B cell (primary cell): Measurements from ENCODE around the gene BCL2L1. TPM values are rescaled to one million over a fixed set of nuclear protein-coding genes. Genes with fewer than 3 reads are reported as not detected.

Source experiments
- ATAC-seq: fragments of 200-7000 bp; cut with Tn5 transposase; one replicate; pipeline ENCODE4 v1.10.0; 2021; ENCODE audit warnings: low read depth, mild to moderate bottlenecking, moderate number of reproducible peaks, moderate library complexity
- CTCF ChIA-PET: fragments of 350-600 bp; sonication (Branson Sonifier 250); formaldehyde crosslinking; loops from one replicate; lab custom pipeline; 2021; ENCODE audit warnings: antibody characterized with exemption, inconsistent platforms; lab: Charles Lee
- POLR2A ChIA-PET: fragments of 350-600 bp; sonication (Branson Sonifier 250); formaldehyde crosslinking; loops from one replicate; lab custom pipeline; 2021; ENCODE audit warnings: antibody characterized with exemption; lab: Charles Lee
- DNase-seq: peaks from one replicate; pipeline ENCODE4 v3.0.0; 2013
- H2AFZ ChIP-seq: 2 replicates; pipeline ENCODE4 v1.6.1; 2012; ENCODE audit warnings: mild to moderate bottlenecking, low read depth, low read length; ENCODE audit not compliant: insufficient read depth, poor library complexity, severe bottlenecking
- H3K27ac ChIP-seq, 2 donors: 1 replicate in 1 of 2; 2 replicates in 1 of 2; pipeline ENCODE4 v1.5.1; 2012 to 2013; ENCODE audit warnings: low read length in 2 of 2, mild to moderate bottlenecking in 2 of 2, moderate library complexity in 1 of 2
- H3K27me3 ChIP-seq, 4 experiments: fragments of 200-600 bp in 1 of 4; sonication (generic) in 1 of 4; replicated peaks in 1 of 4; 1 replicate in 2 of 4; 2 replicates in 2 of 4; pipeline versions ENCODE4 v1.6.1 to v1.7.0; 2013 to 2016; ENCODE audit warnings: low read length in 3 of 4, mild to moderate bottlenecking in 2 of 4, mixed read lengths in 1 of 4, moderate library complexity in 1 of 4; ENCODE audit not compliant: insufficient read depth in 4 of 4, control insufficient read depth in 3 of 4; ENCODE audit errors: control extremely low read depth in 1 of 4
- H3K36me3 ChIP-seq, 2 experiments: replicated peaks in 1 of 2; 1 replicate in 1 of 2; 2 replicates in 1 of 2; pipeline versions ENCODE4 v1.6.1 to v1.7.1; 2013; ENCODE audit warnings: low read length in 1 of 2; ENCODE audit not compliant: insufficient read depth in 2 of 2, control insufficient read depth in 1 of 2; ENCODE audit errors: control extremely low read depth in 1 of 2, extremely low read depth in 1 of 2
- H3K4me1 ChIP-seq, 2 donors: fragments of 200-600 bp in 1 of 2; sonication (generic) in 1 of 2; 1 replicate in 1 of 2; 2 replicates in 1 of 2; pipeline versions ENCODE4 v1.5.1 to v1.6.1; 2013 to 2017; ENCODE audit warnings: low read length in 2 of 2; ENCODE audit not compliant: control insufficient read depth in 2 of 2, insufficient read depth in 2 of 2
- H3K4me2 ChIP-seq: replicated peaks from 2 replicates; pipeline ENCODE3; 2012; ENCODE audit warnings: mild to moderate bottlenecking, low read depth, low read length; ENCODE audit not compliant: poor library complexity, severe bottlenecking
- H3K4me3 ChIP-seq, 5 experiments: fragments of 200-600 bp in 1 of 5; sonication (generic) in 1 of 5; 1 replicate in 3 of 5; 2 replicates in 2 of 5; pipeline versions ENCODE4 v1.5.1 to v1.7.0; 2011 to 2016; ENCODE audit warnings: low read length in 4 of 5, mild to moderate bottlenecking in 4 of 5, low read depth in 2 of 5, control low read depth in 1 of 5, moderate library complexity in 1 of 5; ENCODE audit not compliant: insufficient read depth in 1 of 5; ENCODE audit errors: control extremely low read depth in 1 of 5, extremely low read depth in 1 of 5
- H3K79me2 ChIP-seq: fragments of 200-600 bp; sonication (generic); one replicate; pipeline ENCODE4 v1.6.0; 2016; ENCODE audit warnings: low read length; ENCODE audit not compliant: control insufficient read depth, insufficient read depth
- H3K9ac ChIP-seq: fragments of 200-600 bp; sonication (generic); 2 replicates; pipeline ENCODE4 v1.6.1; 2017; ENCODE audit warnings: mild to moderate bottlenecking, low read length, moderate library complexity
- H3K9me3 ChIP-seq, 3 donors: one replicate each; pipeline versions ENCODE4 v1.6.1 to v1.7.1; 2013; ENCODE audit warnings: low read length in 2 of 3; ENCODE audit not compliant: control insufficient read depth in 2 of 3, insufficient read depth in 1 of 3; ENCODE audit errors: control extremely low read depth in 1 of 3
- H4K20me1 ChIP-seq: 2 replicates; pipeline ENCODE4 v1.6.0; 2012; ENCODE audit warnings: mild to moderate bottlenecking, low read length; ENCODE audit not compliant: insufficient read depth, control insufficient read depth, poor library complexity, severe bottlenecking
- H3K27ac Mint-ChIP-seq: one replicate; pipeline ENCODE4 v1.8.0; 2021; ENCODE audit warnings: mixed read lengths
- H3K27me3 Mint-ChIP-seq: one replicate; pipeline ENCODE4 v1.8.0; 2021; ENCODE audit warnings: mixed read lengths
- H3K4me1 Mint-ChIP-seq: one replicate; pipeline ENCODE4 v1.8.0; 2021; ENCODE audit warnings: mixed read lengths
- H3K4me3 Mint-ChIP-seq: one replicate; pipeline ENCODE4 v1.8.0; 2021; ENCODE audit warnings: mixed read lengths
- H3K9me3 Mint-ChIP-seq: one replicate; pipeline ENCODE4 v1.8.0; 2022; ENCODE audit warnings: mixed read lengths; ENCODE audit not compliant: insufficient read depth
- CTCF ChIP-seq: fragments of 200-600 bp; IDR thresholded peaks from one replicate; pipeline ENCODE4 v1.8.0; 2022; ENCODE audit warnings: antibody characterized with exemption, mild to moderate bottlenecking
- EZH2 ChIP-seq: IDR thresholded peaks from 2 replicates; pipeline ENCODE4 v1.6.1; 2012; ENCODE audit warnings: borderline replicate concordance, low read depth, mild to moderate bottlenecking, moderate library complexity, low read length; ENCODE audit not compliant: insufficient read depth, poor library complexity, severe bottlenecking
- WGBS: methylation state at CpG from one replicate; pipeline ENCODE4 v1.1.5; 2013; ENCODE audit warnings: missing lambda C conversion rate; ENCODE audit not compliant: insufficient coverage; 5-methylcytosine and 5-hydroxymethylcytosine counted together
- intact Hi-C: fragments of 100-400 bp; cut with micrococcal nuclease; formaldehyde crosslinking; loops from one replicate; pipeline ENCODE4 v1.10.0; 2022
- polyA plus RNA-seq: library from polyadenylated mRNA; depleted of rRNA; stranded (reverse); fragments of >200 nt; gene quantifications from 2 replicates; pipeline ENCODE4 v1.2.3, GENCODE V29; 2012
- total RNA-seq, 2 donors: library from RNA; stranded (reverse); fragments of 120-200 nt in 1 of 2; gene quantifications; 1 replicate in 1 of 2; 2 replicates in 1 of 2; pipeline versions ENCODE4 v1.2.3 to v1.2.4, GENCODE V29; 2013 to 2022

Gene BCL2L1
- total and polyA plus RNA-seq, 2 donors (not counting 1 experiment from before 2014, with no cell fraction given) = 10.1 to 33.0 TPM

- H2AFZ ChIP-seq = no peak overlapping the region
- 90% methylated on average over 3 of the region's 5 CpGs for WGBS
- peaks cover 0 to 12% of the 10 kb centered on the region in 2 donors for H3K4me1 ChIP-seq
- POLR2A ChIA-PET = no interaction called here
- H3K79me2 ChIP-seq = peaks cover 75% of the 10 kb centered on the region
- intact Hi-C loops = no loop called here
- H3K4me2 ChIP-seq = no peak overlapping the region
- H3K27me3 Mint-ChIP-seq = no peaks in the 10 kb centered on the region
- H3K27ac ChIP-seq = no peak overlapping the region
- no peak for TF ChIP-seq EZH2
- no peak for TF ChIP-seq CTCF
- no peak overlapping the region for H3K4me3 ChIP-seq
- no peaks in the 10 kb centered on the region for H3K27me3 ChIP-seq
- ATAC-seq (no peak), DNase-seq (no peak)
- no peak overlapping the region for H3K27ac Mint-ChIP-seq
- H3K9me3 Mint-ChIP-seq = no peaks in the 10 kb centered on the region
- peaks cover 20% of the 10 kb centered on the region for H3K4me1 Mint-ChIP-seq
- H4K20me1 ChIP-seq = no peaks in the 10 kb centered on the region
- no peak overlapping the region for H3K4me3 Mint-ChIP-seq
- CTCF ChIA-PET = interaction anchor here (1.0 kb wide), 1 partner anchor 8 kb away, joined by 3 read pairs; no protein-coding TSS in a partner anchor
- no peaks in the 10 kb centered on the region for H3K9me3 ChIP-seq
- H3K36me3 ChIP-seq = peaks cover 3 to 38% of the 10 kb centered on the region in 2 experiments
- no peak overlapping the region for H3K9ac ChIP-seq
These were observed 12.1 kb downstream of the BCL2L1 start for GRCh38 chr20:31710423-31711108.

- no peaks in the 10 kb centered on the region for H3K27me3 Mint-ChIP-seq
- H3K27me3 ChIP-seq = no peaks in the 10 kb centered on the region
- peaks cover 68% of the 10 kb centered on the region for H3K79me2 ChIP-seq
- 97% methylated on average over 4 of the region's 5 CpGs for WGBS
- DNase-seq (no peak), ATAC-seq (no peak)
- CTCF ChIA-PET = interaction anchor here (1.0 kb wide), 1 partner anchor 9 kb away, joined by 3 read pairs; no protein-coding TSS in a partner anchor
- H2AFZ ChIP-seq = no peak overlapping the region
- no peak overlapping the region for H3K4me3 ChIP-seq
- no peak overlapping the region for H3K9ac ChIP-seq
- no peaks in the 10 kb centered on the region for H3K9me3 Mint-ChIP-seq
- H3K4me2 ChIP-seq = no peak overlapping the region
- H4K20me1 ChIP-seq = no peaks in the 10 kb centered on the region
- H3K36me3 ChIP-seq = peaks cover 3 to 39% of the 10 kb centered on the region in 2 experiments
- H3K27ac Mint-ChIP-seq = no peak overlapping the region
- POLR2A ChIA-PET = no interaction called here
- TF ChIP-seq CTCF (no peak), EZH2 (no peak)
- peaks cover 20% of the 10 kb centered on the region for H3K4me1 Mint-ChIP-seq
- no peak overlapping the region for H3K4me3 Mint-ChIP-seq
- peaks cover 0 to 12% of the 10 kb centered on the region in 2 donors for H3K4me1 ChIP-seq
- intact Hi-C loops = no loop called here
- H3K9me3 ChIP-seq = no peaks in the 10 kb centered on the region
- no peak overlapping the region for H3K27ac ChIP-seq
These were observed 12.7 kb downstream of the BCL2L1 start for GRCh38 chr20:31709939-31710338.
